Testis (tissue), 2 donors: ENCODE measurements around the gene EPSTI1.

ENCODE experiments used
- POLR2A ChIP-seq: fragments of 450-650 bp; IDR thresholded peaks from one replicate; pipeline ENCODE4 v1.6.1; 2017; ENCODE audit warnings: antibody characterized with exemption, mild to moderate bottlenecking, moderate library complexity
- TF ChIP-seq, protein P1 (sequence below), 3 experiments: fragments of 450-650 bp in 2 of 3; fragments of 200-600 bp in 1 of 3; sonication (generic) in 1 of 3; IDR thresholded peaks; one replicate each; pipeline ENCODE4 v1.5.1; 2016 to 2019; ENCODE audit warnings: antibody characterized with exemption in 3 of 3, mild to moderate bottlenecking in 2 of 3, moderate library complexity in 1 of 3

DNA sequence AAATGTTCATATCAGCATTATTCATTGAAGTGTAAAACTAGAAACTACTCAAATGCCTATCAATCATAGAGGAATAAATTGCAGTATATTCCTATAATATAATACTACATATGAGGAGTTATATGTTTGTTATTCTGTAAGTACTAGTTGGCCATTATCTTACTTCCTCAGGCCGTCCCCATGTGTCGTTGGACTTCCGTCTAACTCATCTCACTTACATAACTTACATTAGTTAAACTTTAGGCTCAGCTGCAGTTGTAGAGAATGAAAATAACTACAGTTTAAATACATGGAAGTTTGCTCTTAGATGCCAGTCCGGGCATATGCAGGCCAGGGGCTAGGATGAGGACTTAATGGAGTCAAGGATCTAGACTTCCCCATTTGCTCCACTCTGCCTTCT lies 8.6 kb upstream of the EPSTI1 start:
- TF ChIP-seq, protein P1, sequence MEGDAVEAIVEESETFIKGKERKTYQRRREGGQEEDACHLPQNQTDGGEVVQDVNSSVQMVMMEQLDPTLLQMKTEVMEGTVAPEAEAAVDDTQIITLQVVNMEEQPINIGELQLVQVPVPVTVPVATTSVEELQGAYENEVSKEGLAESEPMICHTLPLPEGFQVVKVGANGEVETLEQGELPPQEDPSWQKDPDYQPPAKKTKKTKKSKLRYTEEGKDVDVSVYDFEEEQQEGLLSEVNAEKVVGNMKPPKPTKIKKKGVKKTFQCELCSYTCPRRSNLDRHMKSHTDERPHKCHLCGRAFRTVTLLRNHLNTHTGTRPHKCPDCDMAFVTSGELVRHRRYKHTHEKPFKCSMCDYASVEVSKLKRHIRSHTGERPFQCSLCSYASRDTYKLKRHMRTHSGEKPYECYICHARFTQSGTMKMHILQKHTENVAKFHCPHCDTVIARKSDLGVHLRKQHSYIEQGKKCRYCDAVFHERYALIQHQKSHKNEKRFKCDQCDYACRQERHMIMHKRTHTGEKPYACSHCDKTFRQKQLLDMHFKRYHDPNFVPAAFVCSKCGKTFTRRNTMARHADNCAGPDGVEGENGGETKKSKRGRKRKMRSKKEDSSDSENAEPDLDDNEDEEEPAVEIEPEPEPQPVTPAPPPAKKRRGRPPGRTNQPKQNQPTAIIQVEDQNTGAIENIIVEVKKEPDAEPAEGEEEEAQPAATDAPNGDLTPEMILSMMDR (IDR thresholded peaks at IDR 0.05): no peak
- no peak for TF ChIP-seq POLR2A
